HepG2 (cell line): ENCODE measurements around the gene PRCD. TPM values are rescaled to one million over a fixed set of nuclear protein-coding genes. Genes with fewer than 3 reads are reported as not detected.
A peak's percentile ranks its signal among the peaks of the same experiment; 100 is the strongest.

Experiments used
- ATF1 ChIP-seq: IDR thresholded peaks from 2 replicates; pipeline ENCODE4 v1.6.1; 2016; ENCODE audit warnings: mild to moderate bottlenecking, control low read depth
- CTCF ChIP-seq: sonication (generic); formaldehyde crosslinking; IDR thresholded peaks from 2 replicates; pipeline ENCODE4 v1.5.0; 2020; ENCODE audit warnings: mild to moderate bottlenecking, missing genetic modification reagents, moderate library complexity
- HDAC6 ChIP-seq: fragments of 200-600 bp; sonication (generic); IDR thresholded peaks from 2 replicates; pipeline ENCODE4 v1.7.0; 2017; ENCODE audit warnings: mild to moderate bottlenecking, antibody characterized with exemption, low read length, low read depth
- HOMEZ ChIP-seq: IDR thresholded peaks from 2 replicates; pipeline ENCODE4 v1.6.1; 2016; ENCODE audit warnings: low read depth
- MED1 ChIP-seq: sonication (generic); formaldehyde crosslinking; IDR thresholded peaks from 2 replicates; pipeline ENCODE4 v1.4.0; 2020; ENCODE audit warnings: missing genetic modification reagents
- NONO ChIP-seq, 2 experiments: fragments of 450-650 bp in 1 of 2; sonication (generic) in 1 of 2; formaldehyde crosslinking in 1 of 2; IDR thresholded peaks in 1 of 2; conservative IDR thresholded peaks in 1 of 2; 2 replicates each; pipeline versions ENCODE4 v1.6.1 to v1.8.0; 2017 to 2022; ENCODE audit warnings: mild to moderate bottlenecking in 1 of 2, missing genetic modification reagents in 1 of 2, moderate library complexity in 1 of 2
- REL ChIP-seq: sonication (generic); formaldehyde crosslinking; conservative IDR thresholded peaks from 2 replicates; pipeline ENCODE4 v1.8.0; 2022; ENCODE audit warnings: mild to moderate bottlenecking, missing genetic modification reagents, moderate library complexity
- SCMH1 ChIP-seq: sonication (generic); formaldehyde crosslinking; IDR thresholded peaks from 2 replicates; pipeline ENCODE4 v1.9.0; 2021; ENCODE audit warnings: missing genetic modification reagents, mild to moderate bottlenecking, borderline replicate concordance
- SIX4 ChIP-seq: sonication (generic); formaldehyde crosslinking; IDR thresholded peaks from 2 replicates; pipeline ENCODE4 v1.4.0; 2020; ENCODE audit warnings: missing genetic modification reagents
- ZFP41 ChIP-seq: sonication (generic); formaldehyde crosslinking; IDR thresholded peaks from 2 replicates; pipeline ENCODE4 v1.4.0; 2020; ENCODE audit warnings: mild to moderate bottlenecking, missing genetic modification reagents, borderline replicate concordance
- ZNF333 ChIP-seq: sonication (generic); formaldehyde crosslinking; IDR thresholded peaks from 2 replicates; pipeline ENCODE4 v1.4.0; 2020; ENCODE audit warnings: mild to moderate bottlenecking, missing genetic modification reagents, borderline replicate concordance
- ZNF451 ChIP-seq: sonication (generic); formaldehyde crosslinking; IDR thresholded peaks from 2 replicates; pipeline ENCODE4 v1.5.0; 2020; ENCODE audit warnings: mild to moderate bottlenecking, missing genetic modification reagents
- ZNF547 ChIP-seq: sonication (generic); formaldehyde crosslinking; IDR thresholded peaks from 2 replicates; pipeline ENCODE4 v1.5.1; 2020; ENCODE audit warnings: mild to moderate bottlenecking, missing genetic modification reagents
- ZNF619 ChIP-seq: sonication (generic); formaldehyde crosslinking; IDR thresholded peaks from 2 replicates; pipeline ENCODE4 v1.4.0; 2020; ENCODE audit warnings: mild to moderate bottlenecking, missing genetic modification reagents
- polyA plus RNA-seq, 8 experiments: library from polyadenylated mRNA; depleted of rRNA in 3 of 8; stranded (reverse) in 7 of 8; unstranded in 1 of 8; fragments of >200 nt; fragmentation: Illumina TruSeq in 4 of 8; extraction: Trizol in 4 of 8; gene quantifications; 2 replicates each; pipeline versions ENCODE4 v1.2.1 to v1.2.3, GENCODE V29; 2011 to 2016; ENCODE audit warnings: low read depth in 4 of 8, missing spikeins in 1 of 8, mixed read lengths in 1 of 8; ENCODE audit not compliant: insufficient read depth in 1 of 8
- total RNA-seq, 5 experiments: library from RNA; depleted of rRNA; stranded (reverse); fragments of >200 nt; fragmentation: Illumina TruSeq; extraction: Trizol; gene quantifications; 2 replicates each; pipeline ENCODE4 v1.2.3, GENCODE V29; 2016; ENCODE audit warnings: low read depth in 1 of 5
- TF ChIP-seq, protein P1 (sequence below): sonication (generic); formaldehyde crosslinking; IDR thresholded peaks from 2 replicates; pipeline ENCODE4 v1.5.1; 2020; ENCODE audit warnings: mild to moderate bottlenecking, missing genetic modification reagents, moderate library complexity
- TF ChIP-seq, protein P2 (sequence below): sonication (generic); formaldehyde crosslinking; IDR thresholded peaks from 2 replicates; pipeline ENCODE4 v1.5.1; 2020; ENCODE audit warnings: missing genetic modification reagents, mild to moderate bottlenecking, borderline replicate concordance
- TF ChIP-seq, protein P3 (sequence below): sonication (generic); formaldehyde crosslinking; IDR thresholded peaks from 2 replicates; pipeline ENCODE4 v1.8.1; 2023; ENCODE audit warnings: mild to moderate bottlenecking, inconsistent platforms, moderate library complexity, missing genetic modification reagents, borderline replicate concordance
- TF ChIP-seq, protein P4 (sequence below): sonication (generic); formaldehyde crosslinking; IDR thresholded peaks from 2 replicates; pipeline ENCODE4 v1.8.0; 2022; ENCODE audit warnings: mild to moderate bottlenecking, missing genetic modification reagents, moderate library complexity
- TF ChIP-seq, protein P5 (sequence below): sonication (generic); formaldehyde crosslinking; IDR thresholded peaks from 2 replicates; pipeline ENCODE4 v1.8.1; 2023; ENCODE audit warnings: mild to moderate bottlenecking, missing genetic modification reagents

The PRCD gene
- total and polyA plus RNA-seq, 2 of the 13 experiments (the other 11 are each of a cell fraction or from before 2014, with no cell fraction given): 0.51 TPM; not detected in 1

GRCh38 chr17:76501018-76501826, 38.6 kb upstream of the PRCD start, which contains the start of gene RHBDF2 (continued):
- TF ChIP-seq, protein P1, sequence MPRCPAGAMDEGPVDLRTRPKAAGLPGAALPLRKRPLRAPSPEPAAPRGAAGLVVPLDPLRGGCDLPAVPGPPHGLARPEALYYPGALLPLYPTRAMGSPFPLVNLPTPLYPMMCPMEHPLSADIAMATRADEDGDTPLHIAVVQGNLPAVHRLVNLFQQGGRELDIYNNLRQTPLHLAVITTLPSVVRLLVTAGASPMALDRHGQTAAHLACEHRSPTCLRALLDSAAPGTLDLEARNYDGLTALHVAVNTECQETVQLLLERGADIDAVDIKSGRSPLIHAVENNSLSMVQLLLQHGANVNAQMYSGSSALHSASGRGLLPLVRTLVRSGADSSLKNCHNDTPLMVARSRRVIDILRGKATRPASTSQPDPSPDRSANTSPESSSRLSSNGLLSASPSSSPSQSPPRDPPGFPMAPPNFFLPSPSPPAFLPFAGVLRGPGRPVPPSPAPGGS (CRISPR knock-in tag): peak; percentile 87; the same call in 1 of the 2 replicates
- no peak; the same call in 1 of the 2 replicates for TF ChIP-seq CTCF (CRISPR knock-in tag)
- no peak for TF ChIP-seq ZFP41 (CRISPR knock-in tag)
- 0 out of 2 replicates have a peak, but pooled peaks have one; percentile 7 for TF ChIP-seq MED1 (CRISPR knock-in tag)
- peak; percentile 62; the same call in 1 of the 2 replicates for TF ChIP-seq ZNF451
- no peak for TF ChIP-seq ZNF547
- TF ChIP-seq, protein P2, sequence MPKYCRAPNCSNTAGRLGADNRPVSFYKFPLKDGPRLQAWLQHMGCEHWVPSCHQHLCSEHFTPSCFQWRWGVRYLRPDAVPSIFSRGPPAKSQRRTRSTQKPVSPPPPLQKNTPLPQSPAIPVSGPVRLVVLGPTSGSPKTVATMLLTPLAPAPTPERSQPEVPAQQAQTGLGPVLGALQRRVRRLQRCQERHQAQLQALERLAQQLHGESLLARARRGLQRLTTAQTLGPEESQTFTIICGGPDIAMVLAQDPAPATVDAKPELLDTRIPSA: no peak
- no peak for TF ChIP-seq HDAC6
- TF ChIP-seq, protein P3, sequence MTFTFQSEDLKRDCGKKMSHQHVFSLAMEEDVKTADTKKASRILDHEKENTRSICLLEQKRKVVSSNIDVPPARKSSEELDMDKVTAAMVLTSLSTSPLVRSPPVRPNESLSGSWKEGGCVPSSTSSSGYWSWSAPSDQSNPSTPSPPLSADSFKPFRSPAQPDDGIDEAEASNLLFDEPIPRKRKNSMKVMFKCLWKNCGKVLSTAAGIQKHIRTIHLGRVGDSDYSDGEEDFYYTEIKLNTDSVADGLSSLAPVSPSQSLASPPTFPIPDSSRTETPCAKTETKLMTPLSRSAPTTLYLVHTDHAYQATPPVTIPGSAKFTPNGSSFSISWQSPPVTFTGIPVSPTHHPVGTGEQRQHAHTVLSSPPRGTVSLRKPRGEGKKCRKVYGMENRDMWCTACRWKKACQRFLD: no peak
- TF ChIP-seq SIX4 (CRISPR knock-in tag): no peak
- no peak for TF ChIP-seq ZNF333 (CRISPR knock-in tag)
- TF ChIP-seq, protein P4, sequence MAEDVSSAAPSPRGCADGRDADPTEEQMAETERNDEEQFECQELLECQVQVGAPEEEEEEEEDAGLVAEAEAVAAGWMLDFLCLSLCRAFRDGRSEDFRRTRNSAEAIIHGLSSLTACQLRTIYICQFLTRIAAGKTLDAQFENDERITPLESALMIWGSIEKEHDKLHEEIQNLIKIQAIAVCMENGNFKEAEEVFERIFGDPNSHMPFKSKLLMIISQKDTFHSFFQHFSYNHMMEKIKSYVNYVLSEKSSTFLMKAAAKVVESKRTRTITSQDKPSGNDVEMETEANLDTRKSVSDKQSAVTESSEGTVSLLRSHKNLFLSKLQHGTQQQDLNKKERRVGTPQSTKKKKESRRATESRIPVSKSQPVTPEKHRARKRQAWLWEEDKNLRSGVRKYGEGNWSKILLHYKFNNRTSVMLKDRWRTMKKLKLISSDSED (CRISPR knock-in tag): no peak
- TF ChIP-seq REL: no peak
- TF ChIP-seq SCMH1 (CRISPR knock-in tag): no peak
- no peak; the same call in 1 of the 2 replicates for TF ChIP-seq HOMEZ (CRISPR knock-in tag)
- no peak; the same call in 1 of the 2 replicates for TF ChIP-seq ZNF619
- TF ChIP-seq ATF1 (CRISPR knock-in tag): no peak
- TF ChIP-seq, protein P5, sequence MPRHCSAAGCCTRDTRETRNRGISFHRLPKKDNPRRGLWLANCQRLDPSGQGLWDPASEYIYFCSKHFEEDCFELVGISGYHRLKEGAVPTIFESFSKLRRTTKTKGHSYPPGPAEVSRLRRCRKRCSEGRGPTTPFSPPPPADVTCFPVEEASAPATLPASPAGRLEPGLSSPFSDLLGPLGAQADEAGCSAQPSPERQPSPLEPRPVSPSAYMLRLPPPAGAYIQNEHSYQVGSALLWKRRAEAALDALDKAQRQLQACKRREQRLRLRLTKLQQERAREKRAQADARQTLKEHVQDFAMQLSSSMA (CRISPR knock-in tag): peak; percentile 93
- no peak for TF ChIP-seq NONO (IDR thresholded peaks at IDR 0.05)
- peak; percentile 65 for TF ChIP-seq NONO (CRISPR knock-in tag; conservative IDR thresholded peaks at IDR 0.05)
